ENCODE data around the gene NPAS3. TPM values are rescaled to one million over a fixed set of nuclear protein-coding genes. Genes with fewer than 3 reads are reported as not detected.

NPAS3 gene
- total RNA-seq, 1 donor from 2014 or later, result 0.95 TPM

DNA sequence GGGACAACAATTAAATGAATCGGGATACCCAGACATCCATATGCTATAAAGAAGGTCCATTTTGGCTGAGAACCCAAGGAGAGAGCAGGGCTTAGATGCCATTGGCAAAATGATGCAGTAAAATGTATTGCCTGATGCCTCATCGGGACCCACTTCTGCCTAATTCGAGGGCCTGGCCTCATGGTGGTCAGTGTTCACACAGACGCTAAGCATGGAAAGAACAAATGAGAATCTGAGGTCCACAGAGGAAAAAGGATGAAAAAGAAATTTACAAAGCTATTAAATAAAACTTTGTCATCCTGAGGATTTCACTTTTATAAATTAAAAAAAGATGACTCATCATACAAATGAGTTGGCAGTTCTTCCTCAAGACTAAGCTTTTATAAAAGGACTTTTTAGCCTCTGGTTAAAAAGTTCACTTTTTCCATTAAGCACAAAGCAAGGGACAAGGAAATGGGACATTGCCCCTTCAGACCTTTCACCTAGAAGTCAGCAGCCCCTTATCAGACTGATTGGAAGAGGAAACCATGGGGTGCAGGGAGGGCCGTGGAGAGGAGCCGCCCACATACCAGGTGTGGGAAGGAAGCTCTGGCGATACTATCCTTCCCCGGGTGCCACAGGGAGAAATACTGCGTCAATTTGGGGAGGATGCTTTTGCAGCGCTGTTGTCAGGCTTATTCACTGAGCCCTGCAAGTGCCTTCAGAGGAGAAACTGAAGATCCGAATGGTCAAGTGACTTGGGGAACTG lies 836.2 kb downstream of the NPAS3 start:
- intact Hi-C loops (cut with DNase I), result no loop called here
- no peak for DNase-seq
- ATAC-seq, result no peak
- no peaks in the 10 kb centered on the region for H3K9me3 ChIP-seq
- H3K27me3 ChIP-seq (ENCODE audit: low read depth), result no peaks in the 10 kb centered on the region
- H3K4me3 ChIP-seq, result no peak overlapping the region
- H3K27ac ChIP-seq, result no peak overlapping the region
- TF ChIP-seq, protein P1, sequence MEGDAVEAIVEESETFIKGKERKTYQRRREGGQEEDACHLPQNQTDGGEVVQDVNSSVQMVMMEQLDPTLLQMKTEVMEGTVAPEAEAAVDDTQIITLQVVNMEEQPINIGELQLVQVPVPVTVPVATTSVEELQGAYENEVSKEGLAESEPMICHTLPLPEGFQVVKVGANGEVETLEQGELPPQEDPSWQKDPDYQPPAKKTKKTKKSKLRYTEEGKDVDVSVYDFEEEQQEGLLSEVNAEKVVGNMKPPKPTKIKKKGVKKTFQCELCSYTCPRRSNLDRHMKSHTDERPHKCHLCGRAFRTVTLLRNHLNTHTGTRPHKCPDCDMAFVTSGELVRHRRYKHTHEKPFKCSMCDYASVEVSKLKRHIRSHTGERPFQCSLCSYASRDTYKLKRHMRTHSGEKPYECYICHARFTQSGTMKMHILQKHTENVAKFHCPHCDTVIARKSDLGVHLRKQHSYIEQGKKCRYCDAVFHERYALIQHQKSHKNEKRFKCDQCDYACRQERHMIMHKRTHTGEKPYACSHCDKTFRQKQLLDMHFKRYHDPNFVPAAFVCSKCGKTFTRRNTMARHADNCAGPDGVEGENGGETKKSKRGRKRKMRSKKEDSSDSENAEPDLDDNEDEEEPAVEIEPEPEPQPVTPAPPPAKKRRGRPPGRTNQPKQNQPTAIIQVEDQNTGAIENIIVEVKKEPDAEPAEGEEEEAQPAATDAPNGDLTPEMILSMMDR (IDR thresholded peaks at IDR 0.05), result no peak
- H3K36me3 ChIP-seq, result no peaks in the 10 kb centered on the region
- no peaks in the 10 kb centered on the region for H3K4me1 ChIP-seq

DNA sequence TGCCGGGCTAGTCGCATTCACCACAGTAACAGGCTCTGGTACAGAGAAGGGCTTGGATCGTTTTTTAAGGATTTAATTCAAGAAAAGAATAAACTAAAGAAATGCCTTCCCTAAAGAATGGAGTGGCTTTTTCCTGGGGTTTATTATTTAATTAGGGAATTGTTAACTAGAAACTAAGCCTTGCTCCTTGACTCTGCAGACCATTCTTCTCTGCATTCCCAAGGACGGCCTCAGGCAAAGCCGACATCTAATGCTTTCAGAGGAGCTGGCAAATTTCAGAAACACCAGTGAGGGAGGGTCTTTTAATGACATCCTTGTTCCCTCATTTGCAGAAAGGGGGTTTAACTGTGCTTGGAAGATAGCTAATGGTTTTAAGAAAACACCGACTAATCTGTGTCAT lies 838.2 kb downstream of the NPAS3 start:
- Histone ChIP-seq H3K9me3 (no peaks in the 10 kb centered on the region), H3K4me3 (no peak overlapping the region), H3K27me3 (ENCODE audit: low read depth) (no peaks in the 10 kb centered on the region), H3K4me1 (no peaks in the 10 kb centered on the region), H3K27ac (no peak overlapping the region), H3K36me3 (no peaks in the 10 kb centered on the region)
- intact Hi-C loops (cut with DNase I), result no loop called here
- no peak for ATAC-seq
- no peak for DNase-seq
- TF ChIP-seq, protein P1 (IDR thresholded peaks at IDR 0.05), result no peak

DNA sequence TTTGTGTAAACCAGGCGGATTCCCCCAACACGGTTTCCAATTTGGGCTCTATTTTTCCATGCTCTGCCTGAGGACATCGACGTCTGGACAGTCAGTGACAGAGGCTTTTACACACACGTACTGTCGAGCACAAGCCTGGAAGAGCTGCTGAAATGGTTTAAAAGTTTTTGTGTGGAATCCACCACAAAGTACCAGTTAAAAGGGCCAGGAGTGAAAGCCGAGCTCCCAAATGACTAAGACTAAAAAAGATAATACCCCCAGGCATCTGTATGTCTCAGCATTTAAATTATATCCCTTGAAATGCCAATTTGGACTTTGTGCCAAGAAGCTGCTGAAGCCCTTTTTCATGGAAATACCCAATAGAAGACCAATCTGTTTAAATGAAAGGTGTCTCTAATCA lies 839.0 kb downstream of the NPAS3 start:
- intact Hi-C loops (cut with DNase I), result no loop called here
- Histone ChIP-seq H3K4me3 (no peak overlapping the region), H3K27ac (no peak overlapping the region), H3K4me1 (no peaks in the 10 kb centered on the region), H3K9me3 (no peaks in the 10 kb centered on the region), H3K36me3 (no peaks in the 10 kb centered on the region), H3K27me3 (ENCODE audit: low read depth) (no peaks in the 10 kb centered on the region)
- TF ChIP-seq, protein P1 (IDR thresholded peaks at IDR 0.05), result no peak
- ATAC-seq, result no peak
- DNase-seq, result no peak

DNA sequence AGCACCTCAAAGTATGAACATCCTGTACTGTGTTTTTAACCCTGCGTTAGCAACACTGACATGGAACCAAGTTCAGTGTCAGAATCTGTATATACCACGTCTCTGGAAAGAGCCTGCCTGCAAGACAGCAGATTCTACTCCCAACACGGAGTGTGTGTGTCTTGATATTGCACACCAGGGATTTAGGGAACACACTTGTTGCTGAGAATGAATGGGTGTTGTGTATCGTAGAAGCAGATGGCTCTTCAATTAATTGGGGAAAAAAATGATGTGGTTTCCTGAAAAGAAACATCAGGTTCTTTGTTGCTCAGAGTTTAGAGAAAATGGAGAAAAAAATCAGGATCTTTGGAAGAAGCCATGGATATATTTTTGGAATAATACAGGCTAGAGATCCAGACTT lies 841.4 kb downstream of the NPAS3 start:
- no peak for DNase-seq
- intact Hi-C loops (cut with DNase I), result no loop called here
- ATAC-seq, result no peak
- TF ChIP-seq, protein P1 (IDR thresholded peaks at IDR 0.05), result no peak
- H3K27me3 ChIP-seq (ENCODE audit: low read depth), result no peaks in the 10 kb centered on the region
- H3K36me3 ChIP-seq, result no peaks in the 10 kb centered on the region
- no peak overlapping the region for H3K27ac ChIP-seq
- H3K4me3 ChIP-seq, result no peak overlapping the region
- no peaks in the 10 kb centered on the region for H3K4me1 ChIP-seq
- no peaks in the 10 kb centered on the region for H3K9me3 ChIP-seq

DNA sequence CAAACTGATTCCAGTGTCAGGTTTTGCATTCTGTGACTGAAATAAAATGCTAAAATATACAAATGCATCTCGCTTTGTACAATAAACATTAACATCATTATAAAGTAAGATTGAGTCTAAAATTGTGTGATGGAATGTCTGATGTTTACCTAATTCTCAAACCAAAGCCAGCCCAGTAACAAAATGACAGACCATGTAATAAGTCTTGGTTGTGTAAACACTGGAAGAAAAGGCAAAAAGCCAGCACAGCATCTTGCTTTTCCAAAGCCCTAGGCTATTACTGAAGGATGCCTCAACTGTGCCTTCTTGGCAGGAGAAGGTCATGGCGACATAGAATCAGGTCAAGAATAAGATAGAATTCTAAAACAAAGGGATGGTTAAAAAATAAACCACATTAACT lies 842.6 kb downstream of the NPAS3 start:
- H3K27me3 ChIP-seq (ENCODE audit: low read depth), result no peaks in the 10 kb centered on the region
- no peak overlapping the region for H3K27ac ChIP-seq
- no peaks in the 10 kb centered on the region for H3K4me1 ChIP-seq
- H3K36me3 ChIP-seq, result no peaks in the 10 kb centered on the region
- intact Hi-C loops (cut with DNase I), result no loop called here
- H3K4me3 ChIP-seq, result no peak overlapping the region
- ATAC-seq (no peak), DNase-seq (no peak)
- TF ChIP-seq, protein P1 (IDR thresholded peaks at IDR 0.05), result no peak
- H3K9me3 ChIP-seq, result no peaks in the 10 kb centered on the region
